UCSD-AML1 (cell line): ENCODE data around the gene TMC1.
"Not testable (repeated sequence)": the region's sequence is repeated elsewhere in the genome, so short reads cannot be mapped to it uniquely, and the experiment has no call there.

ENCODE experiments used
- DNase-seq: peaks from one replicate; lab custom pipeline; 2025; ENCODE audit not compliant: unreplicated experiment; lab: John Stamatoyannopoulos, UW

Gene TMC1

DNA sequence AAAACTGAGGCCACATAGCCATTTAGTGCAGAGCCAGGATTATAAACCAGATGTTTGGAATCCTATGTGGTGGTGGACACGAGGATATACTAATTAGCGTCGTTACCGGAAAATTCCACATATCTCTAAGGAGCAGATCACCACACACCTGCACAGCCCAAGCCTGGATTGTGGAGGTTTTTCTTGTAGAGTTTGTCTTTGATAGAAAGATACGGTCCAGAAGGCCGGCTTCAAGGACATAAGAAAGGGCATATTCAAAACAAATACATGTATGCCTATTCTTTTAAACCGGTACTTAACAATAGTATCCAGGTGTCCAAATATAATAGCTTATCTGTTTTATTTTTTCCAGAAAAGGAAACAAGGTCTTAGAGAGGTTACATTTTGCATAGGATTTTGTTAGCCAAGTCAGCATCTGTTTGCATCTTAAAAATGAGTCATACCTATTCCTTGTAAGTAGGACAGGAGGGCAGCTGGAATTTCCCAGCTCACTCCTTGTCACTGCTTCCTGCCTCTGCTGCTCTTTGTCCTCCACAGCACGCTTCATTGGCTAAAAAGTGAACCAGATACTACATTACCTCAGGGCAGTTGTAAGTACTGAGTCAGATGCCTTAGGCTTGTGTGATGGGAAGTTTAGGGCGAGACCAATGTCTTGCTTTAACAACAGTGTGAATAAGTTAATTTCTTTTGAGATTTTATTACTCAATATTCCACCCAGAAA lies 3.6 kb downstream of the TMC1 start:
- DNase-seq = no peak

DNA sequence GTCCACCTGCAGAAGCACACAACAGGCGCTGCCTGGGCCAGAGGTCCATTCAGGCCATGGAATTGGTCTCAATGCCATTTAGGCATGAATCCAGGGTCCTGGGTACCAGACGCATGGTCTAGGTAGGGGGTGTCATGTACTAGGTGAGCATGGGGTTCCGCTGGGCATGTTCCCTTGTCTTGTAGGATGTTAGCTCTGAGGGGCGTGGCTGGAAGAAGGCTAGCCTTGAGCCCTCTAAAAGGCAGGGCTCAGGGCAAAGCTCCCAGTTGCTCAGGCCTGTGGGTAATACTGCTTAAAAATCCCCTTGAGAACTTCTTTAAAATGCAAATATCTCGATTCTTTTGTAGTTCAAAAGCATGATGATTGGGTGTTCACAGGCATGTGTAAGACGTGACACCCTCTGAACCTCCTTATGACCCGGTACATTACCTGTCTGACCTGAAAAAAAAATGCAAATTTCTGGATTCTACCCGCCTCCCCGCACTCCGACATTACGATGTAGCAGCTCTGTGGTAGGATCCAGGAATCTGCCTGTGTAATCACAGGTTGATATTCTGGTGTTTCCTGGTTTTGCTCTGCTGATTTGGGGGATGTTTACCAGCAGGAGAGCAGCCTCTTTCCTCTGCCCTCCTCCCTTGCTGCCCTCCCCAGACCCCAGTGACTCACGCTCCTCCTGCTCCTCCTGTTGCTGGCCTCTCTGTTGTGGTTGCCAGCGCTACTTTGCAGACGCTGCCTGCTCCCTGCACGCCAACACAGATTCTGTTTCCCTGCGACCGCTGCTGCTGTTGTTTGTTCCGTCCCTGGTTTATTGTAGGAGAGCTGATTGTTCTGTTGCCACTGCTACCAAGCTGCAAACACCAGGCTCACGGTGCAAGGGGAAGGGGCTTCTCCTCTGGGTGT lies 5.7 kb downstream of the TMC1 start:
- no peak for DNase-seq

DNA sequence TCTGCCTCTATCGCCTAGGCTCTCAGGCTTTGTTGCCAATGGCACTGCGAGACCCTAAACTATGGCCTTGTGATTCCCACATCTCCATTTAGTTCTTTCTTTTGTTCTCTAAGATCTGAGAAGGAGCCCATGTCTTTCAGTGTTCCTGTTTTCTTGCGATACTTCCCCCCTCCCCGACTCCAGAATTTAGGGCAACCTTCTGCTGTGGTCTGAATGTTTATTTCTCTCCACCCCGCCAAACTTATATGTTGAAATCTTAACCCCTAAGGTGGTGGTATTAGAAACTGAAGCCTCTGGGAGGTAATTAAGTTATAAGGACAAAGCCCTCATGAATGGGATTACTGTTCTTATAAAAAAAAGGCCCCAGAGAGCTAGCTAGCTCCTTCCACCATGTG lies 6.4 kb downstream of the TMC1 start:
- DNase-seq = no peak

DNA sequence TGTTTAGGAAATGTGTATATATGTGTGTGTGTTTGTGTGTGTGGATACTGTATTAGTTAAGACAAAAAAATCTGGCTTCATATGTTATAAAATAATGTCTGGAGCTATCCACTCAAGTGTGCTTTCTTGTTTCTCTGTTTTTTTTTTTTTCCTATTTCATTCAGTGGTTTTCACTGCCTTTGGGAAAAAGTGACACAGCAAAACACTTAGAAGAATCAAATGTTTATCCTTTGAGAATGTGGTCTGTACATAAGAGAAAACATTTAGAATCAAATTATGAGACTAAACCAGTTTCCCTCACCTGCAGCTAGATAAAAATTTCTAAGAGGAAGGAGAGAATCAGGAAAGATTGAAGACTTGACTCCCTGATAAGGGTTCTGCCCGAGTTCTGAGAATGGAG lies 8.1 kb downstream of the TMC1 start:
- DNase-seq = no peak

DNA sequence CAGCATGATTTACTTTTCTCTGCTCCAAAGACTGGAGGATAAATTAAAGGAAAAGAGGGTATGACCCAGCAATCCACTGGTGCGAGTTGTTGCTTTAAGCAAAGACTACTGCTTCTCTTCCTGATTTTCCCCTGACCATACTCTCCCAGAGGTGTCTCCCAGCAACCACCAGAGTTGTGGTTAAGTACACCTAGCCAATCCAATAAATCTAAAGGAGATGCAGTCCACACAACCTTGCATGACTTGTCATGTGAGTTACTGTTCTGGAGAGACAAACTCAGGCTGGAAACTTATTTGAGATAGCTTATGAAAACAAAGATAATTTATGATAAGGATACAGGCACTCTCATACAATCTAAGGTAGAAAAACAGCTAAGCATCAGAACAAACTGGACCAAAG lies 11.9 kb downstream of the TMC1 start:
- no peak for DNase-seq

DNA sequence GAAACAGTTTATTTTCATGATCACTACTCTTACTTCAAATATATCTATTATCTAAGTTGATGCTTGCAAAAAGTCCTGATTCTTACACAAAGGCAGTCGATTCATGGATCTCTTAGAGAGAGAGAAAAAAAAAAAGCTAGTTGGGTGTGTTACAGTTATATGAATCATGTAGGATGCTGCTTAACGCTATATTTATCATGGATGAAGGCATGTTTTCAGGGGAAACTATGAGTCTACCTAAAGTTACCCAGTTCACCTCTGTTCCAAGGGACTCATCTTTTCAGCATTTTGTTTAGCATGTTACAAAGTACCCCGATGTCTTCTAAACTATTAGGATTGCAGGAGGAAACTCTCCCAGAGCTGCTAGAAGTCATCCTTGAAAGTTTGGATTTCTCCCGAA lies 13.5 kb downstream of the TMC1 start:
- no peak for DNase-seq

DNA sequence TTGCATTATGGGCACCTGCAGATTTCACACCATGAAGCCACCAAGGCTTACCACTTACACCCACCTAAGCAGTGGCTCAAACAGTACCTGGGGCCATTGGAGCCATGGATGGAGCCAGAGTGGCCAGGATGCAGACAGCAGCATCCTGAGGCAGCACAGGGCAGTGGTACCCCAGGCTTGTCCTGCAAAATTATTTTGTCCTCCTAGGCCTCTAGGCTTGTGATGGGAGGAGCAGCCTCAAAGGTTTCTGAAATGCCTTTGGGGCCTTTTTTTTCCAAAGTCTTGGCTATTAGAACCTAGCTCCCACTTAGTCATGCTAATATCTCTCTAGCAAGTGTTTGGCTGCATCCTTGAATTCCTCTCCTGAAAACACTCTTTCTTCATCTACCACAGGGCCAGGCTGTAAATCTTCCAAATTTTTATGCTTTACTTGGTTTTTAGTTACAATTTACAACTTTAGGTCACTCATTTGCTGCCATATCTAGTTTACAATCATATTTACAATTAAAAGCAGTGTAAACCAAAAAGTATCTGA lies 15.7 kb downstream of the TMC1 start:
- no peak for DNase-seq

DNA sequence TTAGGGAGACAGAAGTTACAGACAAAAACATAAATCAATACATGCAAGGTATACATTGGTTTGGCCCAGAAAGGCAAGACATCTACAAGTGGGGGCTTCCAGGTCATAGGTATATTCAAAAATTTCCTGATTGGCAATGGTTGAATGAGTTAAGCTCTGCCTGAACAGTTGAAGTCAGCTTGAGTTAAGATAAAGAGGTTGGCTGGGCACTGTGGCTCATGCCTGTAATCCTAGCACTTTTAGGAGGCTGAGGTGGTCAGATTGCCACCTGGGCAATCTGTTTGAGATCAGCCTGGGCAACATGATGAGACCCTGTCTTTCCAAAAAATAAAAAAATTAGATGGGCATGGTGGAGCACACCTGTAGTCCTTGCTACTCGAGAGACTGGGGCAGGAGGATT lies 16.3 kb downstream of the TMC1 start:
- no peak for DNase-seq

DNA sequence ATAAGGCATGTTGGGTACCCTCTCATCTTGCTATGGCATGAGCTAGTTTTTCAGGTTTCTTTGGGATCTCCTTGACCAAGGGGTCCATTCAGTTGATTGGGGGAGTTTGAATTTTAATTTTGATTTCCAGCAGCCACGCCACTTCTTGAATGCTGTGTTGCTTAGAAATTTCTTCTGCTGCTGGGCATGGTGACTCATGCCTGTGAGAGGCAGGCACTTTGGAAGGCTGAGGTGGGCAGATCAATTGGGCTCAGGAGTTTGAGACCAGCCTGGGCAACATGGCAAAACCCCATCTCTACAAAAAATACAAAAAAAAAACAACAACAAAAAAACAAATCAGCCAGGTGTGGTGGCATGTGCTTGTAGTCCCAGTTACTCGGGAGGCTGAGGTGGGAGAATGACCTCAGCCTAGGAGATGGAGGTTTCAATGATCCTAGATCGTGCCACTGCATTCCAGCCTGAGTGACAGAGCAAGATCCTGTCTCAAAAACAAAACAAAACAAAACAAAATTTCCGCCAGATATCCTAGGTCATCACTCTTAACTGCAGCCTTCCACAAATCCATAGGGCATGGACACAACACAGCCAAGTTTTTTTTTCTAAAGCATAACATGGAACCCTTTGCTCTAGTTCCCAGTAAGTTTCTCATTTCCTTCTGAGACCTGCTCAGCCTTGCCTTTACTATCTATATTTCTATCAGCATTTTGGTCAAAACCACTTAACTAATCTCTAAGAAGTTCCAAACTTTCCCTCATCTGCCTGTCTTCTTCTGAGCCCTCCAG lies 17.7 kb downstream of the TMC1 start:
- DNase-seq = no peak

DNA sequence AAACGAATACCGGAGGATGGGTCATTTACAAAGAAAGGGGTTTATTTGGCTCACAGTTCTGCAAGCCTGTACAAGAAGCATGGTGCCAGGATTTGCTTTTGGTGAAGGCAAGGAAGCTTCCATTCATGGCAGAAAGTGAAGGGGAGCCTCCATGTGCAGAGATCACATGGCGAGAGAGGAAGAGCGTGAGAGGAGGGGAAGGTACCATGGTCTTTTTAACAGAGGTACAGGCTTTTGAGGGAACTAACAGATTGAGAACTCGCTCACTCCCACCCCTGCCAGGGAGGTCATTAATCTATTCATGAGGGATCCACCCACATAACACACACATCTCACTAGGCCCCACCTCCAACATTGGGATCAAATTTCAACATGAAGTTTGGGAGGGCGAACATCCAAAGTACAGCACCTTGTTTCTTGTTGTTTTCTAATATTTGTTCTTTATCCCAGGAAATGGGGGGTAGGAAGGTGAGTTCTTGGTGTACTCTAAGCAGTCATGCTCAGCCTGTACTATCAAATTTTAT lies 18.5 kb downstream of the TMC1 start:
- DNase-seq = no peak

DNA sequence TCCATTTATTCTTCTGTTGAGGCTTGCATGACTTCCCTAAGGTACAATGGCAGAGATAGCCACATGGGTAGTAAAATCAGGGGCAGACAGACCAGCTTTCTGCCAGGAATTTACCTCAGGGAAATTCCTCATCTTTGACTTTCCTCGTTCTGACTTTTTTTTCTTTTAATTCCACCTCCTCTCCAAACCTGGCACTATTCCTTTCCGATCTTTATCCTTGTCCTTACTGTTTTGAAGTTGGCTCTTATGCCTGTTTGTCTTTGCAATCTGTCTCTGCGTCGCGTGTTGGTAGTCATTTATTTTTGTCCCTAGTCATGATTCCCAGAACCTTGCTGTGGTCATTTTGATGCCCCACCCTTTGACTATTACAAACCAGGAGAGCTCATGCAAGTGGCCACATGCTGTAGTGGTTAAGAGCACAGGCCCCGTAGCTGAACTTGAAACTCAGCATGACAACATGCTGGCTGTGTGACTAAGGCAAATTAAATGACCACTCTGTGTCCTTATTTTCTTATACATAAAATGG lies 19.0 kb downstream of the TMC1 start:
- no peak for DNase-seq

DNA sequence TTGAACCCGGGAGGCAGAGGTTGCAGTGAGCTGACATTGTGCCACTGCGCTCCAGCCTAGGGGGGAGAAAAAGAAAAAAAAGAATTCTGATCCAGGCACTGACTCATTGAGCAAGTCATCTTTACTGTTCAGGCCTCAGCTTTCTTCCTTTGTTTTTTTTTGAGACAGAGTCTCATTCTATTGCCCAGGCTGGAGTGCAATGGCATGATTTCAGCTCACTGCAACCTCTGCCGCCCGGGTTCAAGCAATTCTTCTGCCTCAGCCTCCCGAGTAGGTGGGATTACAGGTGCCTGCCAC lies 21.1 kb downstream of the TMC1 start:
- DNase-seq = not testable (repeated sequence)

DNA sequence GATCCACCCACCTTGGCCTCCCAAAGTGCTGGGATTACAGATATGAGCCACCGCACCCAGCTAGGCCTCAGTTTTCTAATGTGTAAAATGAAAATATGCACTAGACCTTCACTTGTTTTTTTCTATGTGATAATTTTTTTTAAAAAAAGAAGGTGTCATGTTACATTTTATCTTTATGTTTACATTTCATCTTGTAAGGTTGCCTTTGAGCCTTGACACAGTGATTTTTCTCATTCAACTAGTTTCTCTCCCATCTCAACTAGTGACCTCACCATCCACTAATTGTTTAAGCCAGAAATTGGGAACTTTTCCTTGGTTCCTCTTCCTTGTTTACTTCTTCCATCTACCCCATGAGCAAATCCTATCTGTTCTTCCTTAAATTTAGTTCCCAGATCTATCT lies 21.5 kb downstream of the TMC1 start:
- no peak for DNase-seq

DNA sequence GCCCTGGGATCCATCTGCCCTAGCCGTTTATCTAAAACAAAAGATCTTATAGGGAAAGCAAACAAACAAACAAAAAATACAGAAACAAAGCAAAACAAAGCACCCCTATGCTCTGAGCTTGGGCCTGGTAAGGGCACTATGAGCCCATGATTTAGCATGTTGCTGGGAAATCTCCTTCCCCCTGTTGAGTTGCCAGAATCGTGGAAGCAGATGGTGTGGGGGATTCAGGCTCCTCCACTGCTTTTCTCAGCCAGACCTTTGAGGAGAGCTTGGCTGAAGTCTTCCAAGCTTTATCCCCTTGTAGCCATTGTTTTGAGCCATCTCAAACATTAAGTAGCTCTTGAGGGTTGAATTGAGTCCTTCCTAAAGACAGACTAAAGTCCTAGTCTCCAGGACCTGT lies 29.9 kb downstream of the TMC1 start:
- no peak for DNase-seq

DNA sequence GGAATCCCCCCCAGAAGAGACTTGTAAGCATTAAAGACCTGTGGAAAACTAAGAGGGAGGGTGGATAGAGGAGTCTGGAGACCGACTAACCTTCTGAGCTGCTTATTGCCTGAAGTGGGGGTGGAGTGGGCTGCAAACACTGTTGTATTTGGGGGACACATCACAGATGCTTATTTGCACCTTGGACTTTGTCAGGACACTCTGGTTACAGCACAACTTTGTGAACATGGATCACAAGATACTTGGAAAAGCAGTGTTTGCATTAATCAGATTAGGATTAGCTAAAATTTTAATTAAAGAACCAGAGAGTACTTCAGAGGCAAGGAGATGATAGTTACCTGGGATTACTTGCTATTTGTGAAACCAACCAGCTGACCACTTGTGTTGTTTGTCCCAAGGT lies 30.9 kb downstream of the TMC1 start:
- no peak for DNase-seq

DNA sequence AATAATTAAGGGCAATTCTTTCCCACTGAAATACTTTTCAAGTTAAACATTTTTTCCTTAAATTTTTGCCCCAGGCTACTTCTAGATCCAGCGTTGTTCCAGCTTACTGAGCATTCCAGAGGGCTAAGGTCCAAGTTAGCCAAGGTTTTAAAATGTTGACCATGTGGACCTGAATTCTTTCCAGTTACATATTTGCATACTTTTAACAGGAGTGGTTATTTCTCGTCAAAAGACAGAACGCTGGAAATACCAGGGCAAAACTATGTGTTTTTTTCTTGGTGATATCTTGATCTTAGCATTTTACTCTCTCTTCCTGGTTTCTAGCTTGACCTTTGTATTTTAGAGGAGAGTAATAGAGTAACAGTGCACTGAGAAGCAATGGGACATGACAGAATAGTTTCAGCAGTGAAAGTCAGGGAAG lies 32.8 kb downstream of the TMC1 start:
- no peak for DNase-seq

DNA sequence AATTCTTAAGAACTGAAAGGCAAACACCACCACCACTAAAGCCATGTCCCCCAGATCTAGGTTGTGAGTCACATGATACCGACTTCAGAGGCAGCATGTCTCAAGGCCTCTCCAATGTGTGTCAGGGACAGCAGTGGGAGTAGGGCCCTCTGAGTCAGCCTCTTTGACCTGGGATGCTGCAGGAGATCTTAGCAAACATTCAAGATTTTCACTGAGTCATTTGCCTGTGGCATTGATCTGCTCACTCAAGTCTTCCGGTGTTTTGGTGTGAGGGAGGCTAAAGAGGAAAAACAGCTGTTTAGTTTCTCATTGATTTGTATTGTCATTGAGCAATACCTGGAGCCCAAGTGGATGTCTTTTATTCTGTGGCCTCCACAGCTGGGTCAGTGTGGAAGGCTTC lies 36.1 kb downstream of the TMC1 start:
- DNase-seq = no peak

DNA sequence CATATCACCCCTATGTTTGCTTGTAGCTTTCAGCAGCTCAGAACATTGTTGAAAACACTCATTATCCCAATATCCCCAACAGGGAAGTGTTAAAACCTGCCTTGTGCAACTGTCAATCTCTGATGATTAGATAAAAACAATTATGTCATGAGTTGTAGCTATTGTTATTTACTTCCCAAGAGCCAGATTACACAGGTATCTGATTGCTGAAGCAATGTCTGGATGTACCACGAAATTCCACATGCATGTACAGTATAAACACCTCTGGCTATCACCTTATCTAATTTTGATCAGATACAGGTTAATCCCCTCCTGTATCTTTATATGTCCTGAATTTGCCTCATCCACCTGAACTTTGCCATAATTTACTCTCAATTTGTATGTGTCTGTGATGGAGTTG lies 38.7 kb downstream of the TMC1 start:
- no peak for DNase-seq

DNA sequence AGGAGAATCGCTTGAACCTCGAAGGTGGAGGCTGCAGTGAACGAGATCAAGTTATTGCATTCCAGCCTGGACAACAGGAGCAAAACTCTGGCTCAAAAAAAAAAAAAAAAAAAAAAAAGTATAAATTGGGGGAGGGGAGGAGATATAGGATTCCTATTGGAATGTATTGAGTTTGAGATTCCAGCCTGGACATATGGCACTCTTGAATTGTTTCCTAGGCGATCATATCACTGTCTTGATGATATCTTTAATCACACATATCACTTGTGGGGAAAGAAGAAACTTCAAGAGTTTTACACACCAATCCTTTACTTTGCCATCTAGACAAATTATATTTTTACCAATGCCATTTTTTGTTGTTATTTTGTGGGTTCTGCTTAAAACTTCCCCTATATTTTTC lies 42.4 kb downstream of the TMC1 start:
- DNase-seq = no peak

DNA sequence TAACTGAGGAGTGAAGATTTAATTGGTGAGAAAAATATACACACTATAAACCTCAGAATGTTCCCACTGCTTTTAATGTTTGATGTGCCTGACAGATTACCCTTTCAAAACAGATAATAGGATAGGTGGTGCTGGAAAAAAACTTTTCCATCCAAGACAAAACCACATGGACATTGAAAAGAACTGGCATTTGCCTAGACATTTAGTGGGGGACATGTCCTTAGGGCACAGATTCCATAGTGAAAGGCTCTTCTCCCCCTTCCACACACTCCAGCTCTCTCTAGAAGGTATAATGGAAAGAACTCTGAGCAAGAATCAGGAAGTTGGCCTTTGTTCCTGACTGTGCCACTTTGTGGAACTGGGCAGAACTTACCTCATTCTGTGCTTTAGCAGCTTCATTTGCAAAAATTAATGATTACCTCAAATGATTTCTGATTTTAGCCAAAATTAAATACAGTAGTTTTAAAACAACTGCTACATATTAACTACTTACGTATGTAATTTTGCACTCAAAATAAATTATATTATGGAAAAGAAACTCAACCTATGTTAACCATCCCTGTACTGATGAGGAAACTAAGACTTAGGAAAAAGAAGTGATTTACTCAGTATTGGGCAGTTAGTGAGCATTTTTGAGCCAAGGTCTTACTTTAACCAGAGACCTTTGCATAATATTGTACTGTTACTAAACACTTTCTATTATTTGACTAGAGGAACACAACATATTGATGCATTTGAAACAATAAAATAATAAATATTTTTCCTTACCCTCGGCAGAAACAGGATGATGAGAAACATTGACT lies 43.3 kb downstream of the TMC1 start:
- no peak for DNase-seq
